SKM-1 treated with dmso at 0.1 percent for 144 hours (cell line): ENCODE measurements around the gene DNPH1.

ENCODE experiments used
- DNase-seq: peaks from one replicate; lab custom pipeline; 2025; ENCODE audit not compliant: unreplicated experiment; lab: John Stamatoyannopoulos, UW

Gene DNPH1

GRCh38 chr6:43219119-43219518 is 10.2 kb downstream of the DNPH1 start:
- no peak for DNase-seq

DNA sequence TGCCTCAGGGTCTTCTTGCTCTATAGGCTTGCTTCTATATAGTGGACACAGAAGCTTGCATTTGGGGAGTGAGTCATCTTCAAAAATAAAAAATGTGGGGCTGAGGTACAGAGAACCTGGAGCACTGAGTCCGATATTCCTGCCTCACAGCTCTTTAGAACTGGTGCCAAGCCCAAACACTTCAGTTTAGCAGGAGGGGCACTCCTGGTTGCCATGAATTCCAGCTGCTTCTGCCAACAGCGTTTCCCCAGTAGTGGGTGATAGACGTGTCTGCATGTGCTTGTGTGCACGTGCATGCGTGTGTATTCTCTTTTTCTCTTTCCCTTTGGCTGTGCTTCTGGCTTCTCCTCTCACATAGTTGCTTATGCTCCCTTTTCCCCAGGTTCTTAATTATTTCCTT is 11.9 kb downstream of the DNPH1 start:
- no peak for DNase-seq

DNA sequence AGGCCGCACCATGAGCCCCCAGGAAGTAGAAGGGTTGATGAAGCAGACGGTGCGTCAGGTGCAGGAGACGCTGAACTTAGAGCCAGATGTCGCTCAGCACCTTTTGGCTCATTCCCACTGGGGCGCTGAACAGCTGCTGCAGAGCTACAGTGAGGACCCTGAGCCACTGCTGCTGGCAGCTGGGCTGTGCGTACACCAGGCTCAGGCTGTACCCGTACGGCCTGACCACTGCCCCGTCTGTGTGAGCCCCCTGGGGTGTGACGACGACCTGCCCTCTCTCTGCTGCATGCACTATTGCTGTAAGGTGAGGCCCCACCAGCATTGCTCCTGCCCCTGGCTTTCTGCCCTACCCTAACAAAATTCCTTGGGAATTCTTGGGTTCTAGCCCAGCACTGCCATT is 13.1 kb downstream of the DNPH1 start:
- DNase-seq, result no peak

DNA sequence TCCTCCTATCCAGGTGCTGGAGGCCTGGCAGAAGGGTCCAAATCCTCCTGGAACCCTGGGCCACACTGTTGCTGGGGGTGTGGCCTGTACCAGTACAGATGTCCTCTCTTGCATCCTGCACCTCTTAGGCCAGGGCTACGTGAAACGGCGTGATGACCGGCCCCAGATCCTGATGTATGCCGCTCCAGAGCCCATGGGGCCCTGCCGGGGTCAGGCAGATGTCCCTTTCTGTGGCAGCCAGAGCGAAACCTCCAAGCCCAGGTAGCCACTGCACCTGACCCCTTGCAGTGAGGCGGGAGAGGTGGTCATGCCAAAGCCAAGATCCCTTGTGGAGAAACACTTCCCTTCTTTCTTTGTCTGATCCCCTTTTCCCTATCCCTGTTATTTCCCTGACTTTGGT is 14.2 kb downstream of the DNPH1 start:
- DNase-seq, result no peak

- no peak for DNase-seq
Measured at GRCh38 chr6:43213431-43213830, 15.8 kb downstream of the DNPH1 start.

DNA sequence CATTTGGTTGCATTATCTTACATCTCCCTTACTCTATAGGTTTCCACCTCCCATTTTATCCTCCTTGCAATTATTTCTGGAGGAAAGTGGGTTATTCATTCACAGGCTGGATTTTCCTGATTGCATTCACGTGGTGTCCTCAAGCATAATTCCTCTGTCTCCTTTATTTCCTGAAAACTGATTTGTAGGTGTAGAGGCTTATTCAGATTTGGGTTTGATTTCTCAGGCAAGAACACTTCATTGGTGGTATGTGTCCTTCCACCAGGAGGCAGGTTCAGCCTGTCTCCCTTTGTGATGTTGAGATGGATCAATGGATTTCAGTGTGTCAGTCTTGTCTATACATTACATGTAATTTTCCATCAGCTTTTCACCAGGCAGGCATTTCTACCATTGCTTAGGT is 17.3 kb downstream of the DNPH1 start:
- DNase-seq, result no peak

- DNase-seq, result no peak
Measured at GRCh38 chr6:43207286-43207685, 22.0 kb downstream of the DNPH1 start.

- no peak for DNase-seq
Measured at GRCh38 chr6:43205849-43206248, 23.4 kb downstream of the DNPH1 start.

DNA sequence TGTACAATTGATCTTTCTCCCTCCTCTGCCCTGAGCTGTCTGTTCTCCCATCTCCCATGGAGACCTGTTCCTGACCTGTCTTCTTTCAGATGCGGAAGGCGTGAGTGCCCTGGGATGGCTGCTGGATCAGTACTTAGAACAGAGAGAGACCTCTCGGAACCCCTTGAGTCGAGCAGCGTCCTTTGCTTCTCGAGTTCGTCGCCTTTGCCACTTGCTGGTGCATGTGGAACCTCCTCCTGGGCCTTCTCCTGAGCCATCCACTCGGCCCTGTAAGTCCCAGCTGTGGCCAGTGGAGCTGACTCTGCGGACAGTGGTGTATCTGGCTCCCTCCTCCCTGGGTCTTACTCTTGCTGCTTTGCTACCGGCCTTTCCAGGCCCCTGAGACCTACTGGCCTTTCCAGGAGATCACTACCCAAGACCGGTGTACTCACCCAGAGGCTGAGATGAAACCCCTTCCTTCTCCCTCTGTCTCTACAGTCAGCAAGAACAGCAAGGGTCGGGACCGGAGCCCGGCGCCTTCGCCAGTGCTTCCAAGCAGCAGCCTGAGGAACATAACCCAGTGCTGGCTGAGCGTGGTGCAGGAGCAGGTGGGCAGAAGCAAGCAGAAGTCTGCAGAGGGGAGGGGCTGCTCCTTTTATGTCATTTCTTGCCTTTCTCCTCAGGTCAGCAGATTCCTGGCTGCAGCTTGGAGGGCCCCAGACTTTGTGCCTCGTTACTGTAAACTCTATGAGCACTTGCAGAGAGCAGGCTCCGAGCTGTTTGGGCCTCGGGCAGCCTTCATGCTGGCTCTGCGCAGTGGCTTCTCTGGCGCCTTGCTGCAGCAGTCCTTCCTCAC is 24.8 kb downstream of the DNPH1 start:
- DNase-seq, result no peak

DNA sequence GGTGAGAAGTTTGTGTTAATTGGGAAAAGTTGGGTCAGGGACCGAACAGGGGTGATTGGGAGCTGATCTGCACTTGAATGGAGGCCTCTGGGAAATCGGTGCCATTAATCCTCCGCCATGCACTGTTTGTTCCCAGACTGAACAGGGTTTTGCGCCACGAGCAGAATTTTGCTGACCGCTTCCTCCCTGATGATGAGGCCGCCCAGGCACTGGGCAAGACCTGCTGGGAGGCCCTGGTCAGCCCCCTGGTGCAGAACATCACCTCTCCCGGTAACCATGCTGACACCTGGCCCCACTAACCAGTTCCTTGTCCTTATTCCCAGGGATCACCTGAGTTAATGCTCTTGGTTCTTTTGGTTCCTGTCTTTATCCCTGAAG is 25.6 kb downstream of the DNPH1 start:
- no peak for DNase-seq

DNA sequence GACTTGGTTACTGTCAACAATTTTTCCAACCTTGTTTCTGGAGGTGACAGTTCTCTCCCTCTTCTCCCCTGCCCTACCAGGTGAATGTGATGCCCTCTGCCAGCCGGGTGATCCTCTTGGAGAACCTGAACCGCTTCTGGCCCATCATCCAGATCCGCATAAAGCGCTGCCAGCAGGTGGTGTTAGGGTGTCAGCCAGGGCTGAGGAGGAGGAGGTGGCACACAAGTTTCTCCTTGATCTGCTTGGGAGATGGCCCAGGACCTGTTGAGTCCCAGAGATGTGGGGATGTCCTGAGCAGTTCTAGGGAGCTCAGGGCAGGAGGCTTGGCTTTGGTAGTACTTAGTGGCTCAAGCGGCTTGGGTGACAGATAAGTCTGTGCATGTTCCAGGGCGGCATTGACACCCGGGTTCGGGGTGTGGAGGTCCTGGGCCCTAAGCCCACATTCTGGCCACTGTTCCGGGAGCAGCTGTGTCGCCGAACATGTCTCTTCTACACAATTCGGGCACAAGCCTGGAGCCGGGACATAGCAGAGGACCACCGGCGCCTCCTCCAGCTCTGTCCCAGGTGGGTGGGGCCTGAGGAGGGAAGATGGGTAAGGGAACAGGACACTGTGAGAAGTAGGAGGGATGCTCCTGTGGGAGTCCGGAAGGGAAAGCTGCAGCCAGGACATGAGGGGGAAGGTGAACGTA is 26.1 kb downstream of the DNPH1 start:
- no peak for DNase-seq

- DNase-seq, result no peak
Measured at GRCh38 chr6:43202451-43202850, 26.8 kb downstream of the DNPH1 start.

DNA sequence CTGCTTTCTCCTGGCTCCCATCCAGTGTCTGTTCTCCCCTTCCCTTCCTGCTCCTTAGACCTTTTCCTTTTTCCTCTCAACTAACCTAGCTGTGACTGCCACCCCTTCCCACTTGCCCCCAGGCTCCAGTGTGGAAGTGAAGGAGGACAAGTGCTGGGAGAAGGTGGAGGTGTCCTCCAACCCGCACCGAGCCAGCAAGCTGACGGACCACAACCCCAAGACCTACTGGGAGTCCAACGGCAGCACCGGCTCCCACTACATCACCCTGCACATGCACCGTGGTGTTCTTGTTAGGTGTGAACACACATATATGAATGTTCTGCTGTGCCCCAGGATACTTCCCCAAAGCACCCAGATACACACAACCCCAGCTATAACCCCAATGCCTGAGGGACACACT is 28.7 kb downstream of the DNPH1 start:
- no peak for DNase-seq

- DNase-seq, result no peak
Measured at GRCh38 chr6:43199912-43200311, 29.4 kb downstream of the DNPH1 start.

GRCh38 chr6:43196337-43196736 is 32.9 kb downstream of the DNPH1 start:
- DNase-seq, result no peak

GRCh38 chr6:43193929-43194328 is 35.4 kb downstream of the DNPH1 start:
- no peak for DNase-seq

GRCh38 chr6:43192911-43193310 is 36.4 kb downstream of the DNPH1 start:
- no peak for DNase-seq

- no peak for DNase-seq
Measured at GRCh38 chr6:43189776-43190304, 39.4 kb downstream of the DNPH1 start.

DNA sequence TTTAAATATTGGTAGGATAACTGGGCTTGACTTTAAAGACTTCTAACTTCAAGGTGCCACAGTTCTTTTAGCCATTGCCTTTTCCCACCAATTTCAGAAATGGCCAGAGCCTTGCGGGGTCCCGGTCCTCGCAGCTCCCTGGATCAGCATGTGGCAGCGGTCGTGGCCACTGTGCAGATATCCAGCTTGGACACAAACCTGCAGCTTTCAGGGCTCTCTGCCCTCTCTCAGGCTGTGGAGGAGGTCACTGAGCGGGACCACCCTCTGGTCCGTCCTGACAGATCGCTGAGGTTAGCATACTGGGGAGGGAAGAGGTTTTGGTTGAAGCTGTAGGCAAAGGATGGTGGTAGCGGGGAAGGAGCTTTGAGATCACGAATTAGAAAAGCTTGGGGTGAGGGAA is 40.9 kb downstream of the DNPH1 start:
- DNase-seq, result no peak

DNA sequence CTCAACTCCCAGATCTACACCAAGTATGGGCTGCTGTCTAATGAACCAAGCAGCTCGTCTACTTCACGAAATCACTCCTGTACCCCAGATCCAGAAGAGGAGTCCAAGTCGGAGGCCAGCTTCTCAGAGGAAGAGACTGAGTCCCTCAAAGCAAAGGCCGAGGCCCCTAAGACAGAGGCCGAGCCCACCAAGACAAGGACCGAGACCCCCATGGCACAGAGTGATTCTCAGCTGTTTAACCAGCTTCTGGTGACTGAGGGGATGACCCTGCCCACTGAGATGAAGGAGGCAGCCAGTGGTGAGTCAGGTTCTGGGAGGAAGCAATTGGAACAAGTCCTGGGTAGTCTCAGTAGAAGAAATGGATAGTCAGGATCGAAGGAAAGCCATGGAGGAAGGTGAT is 41.5 kb downstream of the DNPH1 start:
- no peak for DNase-seq

DNA sequence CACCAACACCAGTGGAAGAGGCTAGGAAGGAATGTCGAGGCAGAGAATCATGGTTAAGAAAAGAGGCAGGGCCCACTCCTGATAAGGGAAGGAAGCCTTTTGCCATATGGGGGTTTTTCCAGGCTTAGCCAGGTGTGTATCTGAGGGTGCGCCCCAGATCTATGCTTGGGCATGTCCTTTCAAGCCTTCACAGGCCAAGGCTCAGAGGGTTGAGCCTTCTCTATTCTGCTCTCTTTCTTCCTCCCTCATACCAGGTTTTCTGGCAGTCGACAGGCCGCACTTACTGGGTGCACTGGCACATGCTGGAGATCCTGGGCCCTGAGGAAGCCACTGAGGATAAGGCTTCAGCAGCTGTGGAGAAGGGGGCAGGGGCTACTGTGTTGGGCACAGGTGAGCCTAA is 42.6 kb downstream of the DNPH1 start:
- no peak for DNase-seq

GRCh38 chr6:43186019-43186418 is 43.3 kb downstream of the DNPH1 start:
- DNase-seq, result no peak
